H7 (cell line): Measurements from ENCODE around the gene LRRN1. TPM values are rescaled to one million over a fixed set of nuclear protein-coding genes. Genes with fewer than 3 reads are reported as not detected.

Experiments used
- DNase-seq: peaks from one replicate; pipeline ENCODE4 v3.0.0; 2012
- H3K27me3 ChIP-seq: 2 replicates; pipeline ENCODE4 v1.6.0; 2011; ENCODE audit warnings: mild to moderate bottlenecking, low read length; ENCODE audit not compliant: control insufficient read depth, insufficient read depth
- H3K36me3 ChIP-seq: replicated peaks from 2 replicates; pipeline ENCODE4 v1.5.1; 2011; ENCODE audit warnings: low read length; ENCODE audit not compliant: control insufficient read depth, insufficient read depth
- H3K4me3 ChIP-seq: 2 replicates; pipeline ENCODE4 v1.5.1; 2011; ENCODE audit warnings: low read depth, mild to moderate bottlenecking, control low read depth, low read length, moderate library complexity; ENCODE audit not compliant: insufficient read depth
- total RNA-seq: library from RNA; depleted of rRNA; stranded (reverse); fragments of >200 nt; shearing (Covaris generic); gene quantifications from 2 replicates; pipeline ENCODE4 v1.2.3, GENCODE V29; 2014

Gene LRRN1
- total RNA-seq, 1 experiment from 2014 or later, result 22.6 TPM

GRCh38 chr3:3798631-3799113 lies 559 bp upstream of the LRRN1 start:
- DNase-seq, result peak; percentile 78
- Histone ChIP-seq H3K36me3 (peaks cover 3% of the 10 kb centered on the region; the same call in 1 of the 2 replicates), H3K27me3 (peaks cover 5% of the 10 kb centered on the region), H3K4me3 (peak overlapping the region; percentile 69)

GRCh38 chr3:3800080-3800455 lies 837 bp downstream of the LRRN1 start:
- Histone ChIP-seq H3K36me3 (peaks cover 4% of the 10 kb centered on the region), H3K27me3 (peaks cover 5% of the 10 kb centered on the region), H3K4me3 (peak overlapping the region; percentile 87)
- peak; percentile 53 for DNase-seq

- peak overlapping the region; percentile 87 for H3K4me3 ChIP-seq
- peak; percentile 61 for DNase-seq
- peaks cover 5% of the 10 kb centered on the region for H3K27me3 ChIP-seq
- H3K36me3 ChIP-seq, result peaks cover 5% of the 10 kb centered on the region
These were observed 1.7 kb downstream of the LRRN1 start for GRCh38 chr3:3800685-3801493.

DNA sequence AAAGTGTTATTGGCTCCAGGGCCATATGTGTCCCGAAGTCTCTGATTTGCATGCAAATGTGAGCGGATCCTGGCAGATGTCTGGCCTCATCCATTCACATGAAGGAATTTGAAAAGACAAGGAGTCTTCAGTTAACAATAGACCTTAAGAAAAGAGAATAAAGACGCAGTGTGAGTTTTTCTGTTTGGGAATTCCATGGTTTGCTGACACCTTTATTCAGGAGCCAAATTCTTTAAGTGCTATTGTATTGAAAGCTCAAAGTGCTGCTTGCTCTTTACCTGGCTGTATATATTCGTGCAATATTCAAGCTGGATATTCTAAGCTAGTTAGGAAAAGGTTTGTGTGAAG lies 2.2 kb downstream of the LRRN1 start:
- peak; percentile 65 for DNase-seq
- H3K4me3 ChIP-seq, result peak overlapping the region; percentile 87
- peaks cover 5% of the 10 kb centered on the region for H3K27me3 ChIP-seq
- peaks cover 5% of the 10 kb centered on the region for H3K36me3 ChIP-seq

DNA sequence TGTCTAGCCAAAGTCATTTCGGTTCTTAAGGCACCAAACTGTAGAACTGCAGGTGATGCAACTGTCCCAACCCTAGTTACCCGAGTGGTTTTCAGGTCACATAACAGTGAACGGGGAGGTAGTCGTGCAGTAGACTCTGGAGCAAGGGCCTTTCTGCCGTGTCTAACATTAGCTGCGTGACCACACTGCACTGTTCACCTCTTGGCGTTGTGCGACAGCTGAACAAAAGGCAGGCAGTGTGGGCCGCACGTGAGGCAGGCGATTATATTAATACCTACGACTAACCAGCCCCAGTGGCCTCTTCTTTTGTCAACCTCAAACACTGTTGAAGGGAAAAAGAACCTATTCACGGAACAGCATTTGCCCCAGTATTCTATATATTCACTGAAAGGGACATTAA lies 2.8 kb downstream of the LRRN1 start:
- Histone ChIP-seq H3K36me3 (peaks cover 8% of the 10 kb centered on the region), H3K27me3 (peaks cover 5% of the 10 kb centered on the region), H3K4me3 (peak overlapping the region; percentile 40)
- no peak for DNase-seq

DNA sequence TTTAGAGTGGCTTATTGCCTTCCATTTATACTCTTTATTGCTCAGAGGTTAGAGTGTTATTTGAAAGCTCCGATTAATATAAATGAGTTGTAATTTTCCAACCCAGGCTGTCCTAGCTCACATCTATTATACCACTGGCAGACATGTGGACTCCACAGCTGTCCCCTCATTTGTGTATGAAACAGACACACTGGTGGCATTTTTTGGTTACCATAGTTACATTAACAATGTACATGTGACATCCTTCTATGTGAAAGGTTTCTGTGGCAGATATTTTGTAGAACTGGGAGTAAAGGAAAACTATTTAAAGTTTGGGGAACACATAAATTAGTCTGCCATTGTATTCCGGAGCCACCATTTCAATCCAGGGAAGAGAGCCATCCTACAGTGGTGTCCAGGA lies 5.3 kb downstream of the LRRN1 start:
- Histone ChIP-seq H3K27me3 (no peaks in the 10 kb centered on the region), H3K4me3 (no peak overlapping the region), H3K36me3 (peaks cover 8% of the 10 kb centered on the region)
- no peak for DNase-seq

DNA sequence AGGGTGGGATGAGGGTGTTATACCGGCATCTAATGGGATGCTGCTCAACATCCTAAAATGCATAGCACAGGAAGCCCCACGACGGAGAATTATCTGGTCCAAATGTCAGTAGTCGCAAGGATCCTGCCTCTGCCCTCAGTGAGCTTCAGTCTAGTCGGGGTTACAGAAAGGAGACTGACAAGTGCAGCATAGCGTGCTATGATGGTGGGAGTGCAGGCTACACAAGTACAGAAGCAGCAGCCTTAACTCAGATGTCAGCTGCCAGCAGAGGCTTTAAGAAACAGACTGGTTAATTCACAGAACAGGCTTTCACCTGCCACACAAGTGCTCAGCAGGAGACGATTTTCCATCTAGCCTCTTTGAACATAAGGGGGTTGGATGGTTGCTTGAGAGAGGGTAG lies 6.9 kb downstream of the LRRN1 start:
- no peak for DNase-seq
- Histone ChIP-seq H3K36me3 (peaks cover 8% of the 10 kb centered on the region), H3K4me3 (no peak overlapping the region), H3K27me3 (no peaks in the 10 kb centered on the region)

DNA sequence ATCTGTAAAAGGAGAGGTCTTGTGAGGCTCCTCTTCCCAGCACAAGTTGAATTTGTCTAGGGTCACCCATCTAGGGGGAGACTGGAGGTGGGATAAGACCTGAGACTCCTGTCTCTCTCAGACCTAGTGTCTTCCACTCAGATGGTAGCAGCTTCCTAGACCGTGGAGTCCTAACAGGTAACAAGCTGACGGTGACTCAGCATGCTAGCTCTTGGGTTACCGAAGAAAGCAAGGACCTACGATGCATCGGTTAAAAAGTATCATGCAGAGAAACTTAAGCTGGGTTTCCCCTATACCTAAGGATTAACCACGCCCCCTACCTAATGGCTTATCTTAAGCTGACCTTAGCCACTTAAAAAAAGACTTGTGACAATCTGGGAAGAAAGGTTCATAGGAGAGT lies 7.6 kb downstream of the LRRN1 start:
- Histone ChIP-seq H3K4me3 (no peak overlapping the region), H3K27me3 (no peaks in the 10 kb centered on the region), H3K36me3 (peaks cover 7% of the 10 kb centered on the region)
- DNase-seq, result peak; percentile 13

DNA sequence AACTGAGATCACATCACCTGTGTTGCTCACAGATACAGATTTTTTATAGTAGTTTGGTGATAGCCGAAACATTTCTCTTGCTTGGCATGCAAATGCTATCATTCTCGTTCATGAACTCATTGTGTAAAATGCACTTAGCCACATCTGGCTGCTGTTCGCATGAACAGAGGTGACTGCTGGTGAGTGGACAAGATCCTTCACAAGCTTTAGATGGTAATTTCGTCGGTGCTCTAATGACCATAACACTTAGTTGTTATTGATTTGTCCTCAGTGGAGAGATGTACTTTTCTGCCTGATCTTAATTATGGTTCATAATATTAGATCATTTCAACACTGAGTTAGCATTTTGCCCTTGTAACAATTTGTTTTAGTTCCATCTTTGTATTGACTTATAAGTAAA lies 13.8 kb downstream of the LRRN1 start:
- H3K36me3 ChIP-seq, result peaks cover 7% of the 10 kb centered on the region
- no peak overlapping the region for H3K4me3 ChIP-seq
- no peaks in the 10 kb centered on the region for H3K27me3 ChIP-seq
- no peak for DNase-seq

DNA sequence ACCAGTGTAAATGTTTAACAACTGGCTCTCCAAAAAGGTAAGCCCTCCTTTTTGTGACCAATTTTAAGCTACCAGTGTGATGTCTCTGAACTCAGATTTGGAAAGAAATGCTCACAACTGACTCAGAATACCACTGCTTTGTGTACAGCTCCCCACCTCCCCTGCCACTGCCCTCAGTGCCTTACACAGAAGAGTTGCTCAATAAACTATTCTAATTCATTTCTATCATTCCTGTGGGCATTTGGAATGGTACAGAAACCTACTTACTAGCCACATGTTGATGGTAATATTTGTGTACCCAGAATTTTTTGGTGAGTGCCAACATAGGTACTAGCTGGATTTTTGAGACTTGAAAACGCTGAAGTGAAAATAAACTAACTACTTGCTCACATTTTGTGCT lies 16.0 kb downstream of the LRRN1 start:
- H3K4me3 ChIP-seq, result no peak overlapping the region
- H3K27me3 ChIP-seq, result no peaks in the 10 kb centered on the region
- no peak for DNase-seq
- peaks cover 8% of the 10 kb centered on the region for H3K36me3 ChIP-seq

DNA sequence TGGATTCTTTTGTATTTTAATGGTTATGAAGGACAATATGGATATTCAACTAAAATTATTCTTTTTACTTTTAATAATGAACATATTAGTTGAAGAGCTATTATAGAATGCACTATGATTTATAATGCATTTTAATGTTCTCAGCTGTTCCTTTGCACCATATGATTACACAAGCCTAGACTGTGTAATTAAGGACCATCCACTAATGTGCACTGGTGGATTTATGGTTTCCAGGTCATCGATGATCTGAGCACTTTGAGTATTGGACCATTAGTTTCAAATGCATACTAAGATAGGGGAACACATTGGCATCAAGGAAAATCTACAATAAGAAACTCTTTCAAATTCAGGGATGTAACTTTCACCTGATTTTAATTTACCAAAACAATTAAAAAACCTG lies 16.8 kb downstream of the LRRN1 start:
- no peaks in the 10 kb centered on the region for H3K27me3 ChIP-seq
- no peak overlapping the region for H3K4me3 ChIP-seq
- peaks cover 8% of the 10 kb centered on the region for H3K36me3 ChIP-seq
- no peak for DNase-seq

DNA sequence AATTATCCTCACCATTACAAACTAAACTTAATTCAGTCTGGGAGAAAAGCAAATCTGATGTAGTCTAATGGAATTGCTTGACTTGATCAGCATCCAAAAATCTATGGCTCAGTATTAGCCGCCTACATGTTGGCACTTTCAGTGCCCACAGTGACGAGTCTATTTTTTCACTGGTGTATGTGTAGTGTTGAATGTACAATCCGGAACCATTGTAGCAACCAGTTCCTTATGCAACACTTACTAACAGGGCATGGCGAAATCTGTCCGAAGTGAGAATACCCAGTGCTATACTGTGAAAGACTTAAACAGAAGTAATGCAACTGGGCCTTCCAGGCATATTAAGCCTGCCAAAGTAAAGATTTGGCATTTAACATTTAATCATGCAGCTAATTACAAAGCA lies 18.6 kb downstream of the LRRN1 start:
- Histone ChIP-seq H3K36me3 (peaks cover 12% of the 10 kb centered on the region), H3K4me3 (no peak overlapping the region), H3K27me3 (no peaks in the 10 kb centered on the region)
- no peak for DNase-seq

- Histone ChIP-seq H3K4me3 (no peak overlapping the region), H3K36me3 (peaks cover 8% of the 10 kb centered on the region), H3K27me3 (no peaks in the 10 kb centered on the region)
- no peak for DNase-seq
These were observed 22.5 kb downstream of the LRRN1 start for GRCh38 chr3:3821777-3822176.

GRCh38 chr3:3825035-3825434 lies 25.8 kb downstream of the LRRN1 start:
- Histone ChIP-seq H3K36me3 (peaks cover 9% of the 10 kb centered on the region), H3K4me3 (no peak overlapping the region), H3K27me3 (no peaks in the 10 kb centered on the region)
- no peak for DNase-seq

- Histone ChIP-seq H3K36me3 (peaks cover 8% of the 10 kb centered on the region), H3K27me3 (no peaks in the 10 kb centered on the region), H3K4me3 (no peak overlapping the region)
- no peak for DNase-seq
These were observed 27.3 kb downstream of the LRRN1 start for GRCh38 chr3:3826521-3826920.
